Right renal cortex interstitium (tissue), 3 donors: ENCODE measurements around the gene PLXNA1. TPM values are rescaled to one million over a fixed set of nuclear protein-coding genes. Genes with fewer than 3 reads are reported as not detected.

Source experiments
- DNase-seq, 3 donors: peaks; one replicate each; pipeline ENCODE4 v3.0.0-alpha.2; 2013; ENCODE audit warnings: low read depth in 3 of 3, low spot score in 2 of 3
- polyA plus RNA-seq, 3 donors: library from polyadenylated mRNA; unstranded; fragments of 120-200 nt; gene quantifications; one replicate each; pipeline ENCODE4 v1.2.1, GENCODE V29; 2013; ENCODE audit not compliant: insufficient read length in 3 of 3

Gene PLXNA1
- polyA plus RNA-seq, 3 donors, result 24.1 to 29.0 (median 27.9) TPM

- no peak for DNase-seq
These were observed 18.0 kb upstream of the PLXNA1 start for GRCh38 chr3:126964950-126965349.

GRCh38 chr3:126965526-126966080 lies 17.3 kb upstream of the PLXNA1 start:
- no peak for DNase-seq

GRCh38 chr3:126967386-126967785 lies 15.5 kb upstream of the PLXNA1 start:
- no peak for DNase-seq

- no peak for DNase-seq
These were observed 14.2 kb upstream of the PLXNA1 start for GRCh38 chr3:126968391-126969390.

- DNase-seq, result no peak
These were observed 13.3 kb upstream of the PLXNA1 start for GRCh38 chr3:126969586-126969985.

- no peak for DNase-seq
These were observed 12.8 kb upstream of the PLXNA1 start for GRCh38 chr3:126970101-126970500.

- DNase-seq, result no peak
These were observed 12.0 kb upstream of the PLXNA1 start for GRCh38 chr3:126970921-126971320.

- no peak for DNase-seq
These were observed 11.0 kb upstream of the PLXNA1 start for GRCh38 chr3:126971891-126972351.

- DNase-seq, result no peak
These were observed 10.0 kb upstream of the PLXNA1 start for GRCh38 chr3:126972866-126973265.

- DNase-seq, result no peak
These were observed 9.1 kb upstream of the PLXNA1 start for GRCh38 chr3:126973814-126974213.

GRCh38 chr3:126974756-126975155 lies 8.2 kb upstream of the PLXNA1 start:
- DNase-seq, result no peak

- DNase-seq, result no peak
These were observed 6.0 kb upstream of the PLXNA1 start for GRCh38 chr3:126976906-126977305.

- no peak for DNase-seq
These were observed 5.1 kb upstream of the PLXNA1 start for GRCh38 chr3:126977821-126978220.

- no peak for DNase-seq
These were observed 4.6 kb upstream of the PLXNA1 start for GRCh38 chr3:126978291-126978690.

- DNase-seq, result no peak
These were observed 3.8 kb upstream of the PLXNA1 start for GRCh38 chr3:126979046-126979628.

GRCh38 chr3:126980266-126980811 lies 2.6 kb upstream of the PLXNA1 start:
- DNase-seq, result no peak

GRCh38 chr3:126982126-126982470 lies 817 bp upstream of the PLXNA1 start:
- DNase-seq, result no peak

GRCh38 chr3:126983276-126983652 lies 349 bp downstream of the PLXNA1 start:
- DNase-seq, result no peak

- no peak for DNase-seq
These were observed 907 bp downstream of the PLXNA1 start for GRCh38 chr3:126983653-126984390.

GRCh38 chr3:126984391-126985131 lies 1.6 kb downstream of the PLXNA1 start:
- DNase-seq, result no peak
